ENCODE results near the gene HOXA11.

Gene HOXA11

GRCh38 chr7:27208998-27209397 lies 24.0 kb upstream of the HOXA11 start:
- Histone ChIP-seq H3K4me3 (IDR thresholded peaks at IDR 0.05; ENCODE audit: insufficient read depth, low read depth, low read length) (no peak overlapping the region), H3K27ac (no peak overlapping the region), H3K9ac (no peak overlapping the region), H3K4me1 (ENCODE audit: low read depth, poor library complexity, severe bottlenecking) (no peaks in the 10 kb centered on the region), H4K20me1 (ENCODE audit: insufficient read depth) (no peaks in the 10 kb centered on the region), H3K27me3 (ENCODE audit: insufficient read depth, low read depth) (no peaks in the 10 kb centered on the region), H3K4me2 (no peak overlapping the region), H2AFZ (ENCODE audit: low read depth) (no peak overlapping the region), H3K36me3 (ENCODE audit: insufficient read depth) (no peaks in the 10 kb centered on the region), H3K79me2 (ENCODE audit: insufficient read depth, low read depth) (no peaks in the 10 kb centered on the region)
- no peak for TF ChIP-seq CTCF (conservative IDR thresholded peaks at IDR 0.05; ENCODE audit: low read depth, low read length)

GRCh38 chr7:27207348-27207985 lies 22.4 kb upstream of the HOXA11 start:
- Histone ChIP-seq H3K4me2 (no peak overlapping the region), H3K27ac (no peak overlapping the region), H3K36me3 (ENCODE audit: insufficient read depth) (no peaks in the 10 kb centered on the region), H3K4me1 (ENCODE audit: low read depth, poor library complexity, severe bottlenecking) (no peaks in the 10 kb centered on the region), H4K20me1 (ENCODE audit: insufficient read depth) (no peaks in the 10 kb centered on the region), H3K4me3 (IDR thresholded peaks at IDR 0.05; ENCODE audit: insufficient read depth, low read depth, low read length) (no peak overlapping the region), H3K79me2 (ENCODE audit: insufficient read depth, low read depth) (no peaks in the 10 kb centered on the region), H3K27me3 (ENCODE audit: insufficient read depth, low read depth) (no peaks in the 10 kb centered on the region), H3K9ac (no peak overlapping the region), H2AFZ (ENCODE audit: low read depth) (no peak overlapping the region)
- no peak for TF ChIP-seq CTCF (conservative IDR thresholded peaks at IDR 0.05; ENCODE audit: low read depth, low read length)

DNA sequence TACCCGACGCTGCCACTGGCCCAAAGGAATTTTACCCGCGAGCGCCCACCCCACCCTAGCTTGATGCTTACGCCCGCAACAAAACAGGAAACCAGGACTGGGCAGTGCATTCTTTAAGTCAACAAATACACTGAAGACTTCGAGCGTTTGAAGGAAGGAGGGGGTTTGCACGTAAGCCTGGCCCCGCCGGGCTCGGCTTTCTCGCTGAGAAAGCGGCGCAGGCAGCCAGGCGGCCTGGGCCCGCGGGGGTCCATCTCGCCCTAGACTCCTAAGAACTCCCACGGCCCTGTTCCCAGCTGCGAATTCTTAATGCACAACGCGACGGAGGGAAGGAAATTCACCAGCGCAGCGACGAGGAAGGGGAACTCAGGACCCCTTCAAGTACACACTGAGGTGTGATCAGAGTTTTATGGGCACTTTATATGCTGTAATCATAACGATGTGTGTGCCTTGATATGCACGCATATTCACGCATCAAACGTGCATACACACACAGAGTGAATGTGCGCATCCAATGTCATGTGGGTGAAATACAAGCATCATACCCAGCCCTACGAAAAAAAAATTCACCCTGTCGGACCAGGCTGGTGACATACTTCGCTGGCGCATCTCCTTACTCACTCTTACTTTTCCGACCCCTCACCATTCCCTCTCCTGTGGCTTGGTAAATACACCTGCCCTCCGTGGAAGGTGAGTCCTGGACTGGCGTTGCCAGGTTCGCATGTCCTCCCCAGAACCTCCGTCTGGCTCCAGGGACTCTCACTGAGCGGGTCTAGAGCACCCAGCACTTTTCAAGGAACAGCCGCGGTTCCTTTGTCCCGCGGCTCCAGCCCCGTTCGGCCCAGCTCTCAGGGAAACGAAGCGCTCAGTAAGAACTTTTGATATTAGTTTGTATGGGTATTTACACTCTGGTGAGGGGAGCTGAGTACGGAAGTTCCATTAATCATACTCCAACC lies 20.6 kb upstream of the HOXA11 start:
- no peaks in the 10 kb centered on the region for H4K20me1 ChIP-seq (ENCODE audit: insufficient read depth)
- H3K36me3 ChIP-seq (ENCODE audit: insufficient read depth): no peaks in the 10 kb centered on the region
- no peaks in the 10 kb centered on the region for H3K79me2 ChIP-seq (ENCODE audit: insufficient read depth, low read depth)
- no peak overlapping the region for H2AFZ ChIP-seq (ENCODE audit: low read depth)
- no peaks in the 10 kb centered on the region for H3K4me1 ChIP-seq (ENCODE audit: low read depth, poor library complexity, severe bottlenecking)
- H3K4me2 ChIP-seq: no peak overlapping the region
- no peak overlapping the region for H3K4me3 ChIP-seq (IDR thresholded peaks at IDR 0.05; ENCODE audit: insufficient read depth, low read depth, low read length)
- no peak overlapping the region for H3K27ac ChIP-seq
- H3K9ac ChIP-seq: no peak overlapping the region
- H3K27me3 ChIP-seq (ENCODE audit: insufficient read depth, low read depth): no peaks in the 10 kb centered on the region
- no peak for TF ChIP-seq CTCF (conservative IDR thresholded peaks at IDR 0.05; ENCODE audit: low read depth, low read length)

GRCh38 chr7:27204851-27205322 lies 19.9 kb upstream of the HOXA11 start:
- no peak overlapping the region for H2AFZ ChIP-seq (ENCODE audit: low read depth)
- H3K27ac ChIP-seq: no peak overlapping the region

More at GRCh38 chr7:27204851-27205322, 19.9 kb upstream of the HOXA11 start:
- no peaks in the 10 kb centered on the region for H3K4me1 ChIP-seq (ENCODE audit: low read depth, poor library complexity, severe bottlenecking)
- H3K36me3 ChIP-seq (ENCODE audit: insufficient read depth): no peaks in the 10 kb centered on the region
- H3K27me3 ChIP-seq (ENCODE audit: insufficient read depth, low read depth): no peaks in the 10 kb centered on the region
- no peak overlapping the region for H3K9ac ChIP-seq
- no peaks in the 10 kb centered on the region for H4K20me1 ChIP-seq (ENCODE audit: insufficient read depth)
- H3K4me2 ChIP-seq: no peak overlapping the region
- H3K79me2 ChIP-seq (ENCODE audit: insufficient read depth, low read depth): no peaks in the 10 kb centered on the region
- TF ChIP-seq CTCF (conservative IDR thresholded peaks at IDR 0.05; ENCODE audit: low read depth, low read length): no peak
- H3K4me3 ChIP-seq (IDR thresholded peaks at IDR 0.05; ENCODE audit: insufficient read depth, low read depth, low read length): no peak overlapping the region

Measured in KMS-11 (cell line).